ENCODE measurements around the gene LMF1.
A peak's percentile ranks its signal among the peaks of the same experiment; 100 is the strongest.

Gene LMF1

DNA sequence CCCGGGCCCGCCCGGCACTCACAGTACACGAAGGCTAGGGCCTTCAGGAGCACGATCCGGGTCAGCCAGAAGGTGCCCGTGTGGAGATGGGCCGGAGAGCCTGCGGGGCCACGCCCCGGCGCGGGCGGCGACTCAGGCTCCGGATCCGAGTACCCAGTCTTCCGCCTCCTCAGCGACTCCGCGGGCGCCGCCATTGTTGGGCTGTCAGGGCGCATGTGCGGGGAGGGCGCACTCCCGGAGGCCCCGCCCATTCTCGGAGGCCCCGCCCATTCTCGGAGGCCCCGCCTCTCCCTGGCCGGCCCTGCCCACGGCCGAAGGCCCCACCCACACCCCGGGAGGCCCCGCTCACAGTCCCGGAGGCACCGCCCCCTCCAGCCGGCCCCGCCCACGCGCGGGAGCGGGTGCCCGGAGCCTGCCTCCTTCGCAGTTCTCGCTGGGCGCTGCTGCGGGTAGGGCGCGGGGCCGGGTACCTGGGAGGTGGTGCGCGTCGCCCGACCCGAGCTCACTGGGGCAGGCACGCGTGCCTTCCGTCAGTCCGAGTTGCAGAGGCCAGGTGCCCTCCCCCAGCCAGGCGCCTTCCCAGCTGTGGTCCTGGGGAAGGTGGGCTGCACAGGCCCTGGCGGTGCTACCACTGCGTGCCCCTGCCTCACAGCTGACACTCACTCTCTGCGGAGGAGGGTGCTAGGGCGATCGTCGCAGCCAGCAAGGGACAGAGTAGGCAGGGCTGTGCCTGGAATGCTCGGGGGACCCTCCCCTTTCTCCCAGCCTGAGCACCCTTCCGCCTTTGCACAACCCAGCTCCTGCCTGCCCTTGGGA is at the start of gene LMF1:
Gene LMF1, minus strand, starts transcription at position 219 of the 816 bp plus-strand sequence. Its CDS starts 4 bp downstream, at position 215.
- DNase-seq, result peak; percentile 99

DNA sequence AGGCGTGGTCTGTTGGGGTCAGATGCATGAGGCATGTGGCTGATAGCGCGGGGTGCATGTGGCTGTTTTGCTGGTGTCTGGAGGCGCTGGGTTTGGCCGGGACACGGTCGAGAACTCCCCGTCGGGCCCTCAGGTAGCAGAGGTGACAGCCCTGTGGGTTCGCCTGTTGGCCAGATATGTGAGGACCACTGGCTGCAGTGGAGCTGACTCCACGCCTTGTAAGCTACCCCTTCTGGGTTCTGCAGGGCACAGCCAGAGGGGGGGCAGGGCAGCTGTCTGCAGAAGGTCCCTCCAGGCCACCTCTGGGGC is 49.3 kb upstream of the LMF1 start:
- no peak for DNase-seq

DNA sequence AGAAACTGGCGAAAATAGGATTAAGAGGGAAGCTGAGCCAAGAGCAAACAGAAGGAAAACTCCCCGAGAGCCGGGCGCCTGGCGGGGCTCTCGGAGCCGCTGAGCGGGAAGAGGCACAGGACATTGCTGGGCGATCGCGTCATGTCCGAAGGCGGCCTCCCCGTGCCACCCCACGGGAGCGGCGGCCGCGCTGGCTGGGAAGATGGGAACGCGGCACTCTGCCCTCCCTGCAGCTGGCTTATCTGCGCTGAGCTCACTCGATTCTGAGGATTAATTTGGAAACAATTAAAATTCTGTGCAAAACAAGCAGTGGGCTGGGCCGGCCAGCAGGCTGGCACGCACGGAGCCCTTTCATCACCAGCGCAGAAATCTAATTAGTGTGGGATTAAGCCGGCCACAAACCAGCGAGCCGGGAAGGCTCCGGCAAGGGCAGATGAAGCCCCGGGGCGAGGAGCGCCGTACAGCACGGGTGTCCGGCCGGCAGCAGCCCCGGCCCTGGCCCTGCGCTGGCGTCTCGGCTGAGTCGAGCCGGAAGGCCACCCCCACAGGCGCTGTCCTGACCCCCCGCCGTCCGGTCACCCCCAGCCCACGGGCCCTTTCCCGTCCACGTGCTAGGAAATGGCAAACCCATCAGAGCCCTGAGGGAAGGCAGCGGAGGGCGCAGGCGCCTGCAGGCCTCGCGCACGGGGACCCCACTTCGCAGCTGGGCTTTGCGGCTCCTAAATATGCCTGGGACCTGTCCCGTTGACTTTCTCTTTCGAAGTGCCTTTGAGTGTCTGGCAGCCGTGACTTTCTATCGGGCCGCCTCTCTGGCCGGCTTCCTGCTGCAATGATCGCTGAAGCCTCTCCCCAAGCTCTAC is 48.7 kb upstream of the LMF1 start:
- DNase-seq, result no peak

DNA sequence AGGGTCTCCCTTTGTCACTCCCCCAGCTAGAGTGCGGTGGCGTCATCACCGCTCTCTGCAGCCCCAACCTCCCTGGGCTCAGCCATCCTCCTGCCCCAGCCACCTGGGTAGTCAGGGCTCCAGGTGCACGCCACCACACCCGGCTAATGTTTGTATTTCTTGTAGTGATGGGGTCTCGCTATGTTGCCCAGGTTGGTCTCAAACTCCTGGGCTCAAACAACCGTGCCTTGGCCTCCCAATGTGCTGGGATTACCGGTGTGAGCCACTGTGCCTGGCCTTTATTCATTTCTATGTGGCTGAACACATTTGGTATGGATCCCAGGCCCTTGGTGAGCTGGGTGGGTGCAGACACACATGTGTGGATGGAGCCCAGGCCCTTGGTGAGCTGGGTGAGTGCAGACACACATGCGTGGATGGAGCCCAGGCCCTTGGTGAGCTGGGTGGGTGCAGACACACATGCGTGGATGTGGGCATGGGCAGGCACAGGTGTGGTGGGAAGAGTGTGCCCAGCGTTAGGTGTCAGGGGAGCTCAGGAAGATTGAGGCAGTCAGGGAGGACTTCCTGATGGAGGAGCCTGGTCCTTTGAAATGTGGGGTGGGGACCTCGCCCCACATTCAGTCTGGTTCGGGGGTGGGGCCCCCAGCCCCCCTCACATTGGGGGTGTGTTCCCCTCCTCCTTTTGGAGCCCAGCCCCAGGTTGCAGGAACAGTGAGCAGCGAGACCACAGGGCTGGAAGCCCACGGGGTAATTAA is 47.8 kb upstream of the LMF1 start:
- no peak for DNase-seq

DNA sequence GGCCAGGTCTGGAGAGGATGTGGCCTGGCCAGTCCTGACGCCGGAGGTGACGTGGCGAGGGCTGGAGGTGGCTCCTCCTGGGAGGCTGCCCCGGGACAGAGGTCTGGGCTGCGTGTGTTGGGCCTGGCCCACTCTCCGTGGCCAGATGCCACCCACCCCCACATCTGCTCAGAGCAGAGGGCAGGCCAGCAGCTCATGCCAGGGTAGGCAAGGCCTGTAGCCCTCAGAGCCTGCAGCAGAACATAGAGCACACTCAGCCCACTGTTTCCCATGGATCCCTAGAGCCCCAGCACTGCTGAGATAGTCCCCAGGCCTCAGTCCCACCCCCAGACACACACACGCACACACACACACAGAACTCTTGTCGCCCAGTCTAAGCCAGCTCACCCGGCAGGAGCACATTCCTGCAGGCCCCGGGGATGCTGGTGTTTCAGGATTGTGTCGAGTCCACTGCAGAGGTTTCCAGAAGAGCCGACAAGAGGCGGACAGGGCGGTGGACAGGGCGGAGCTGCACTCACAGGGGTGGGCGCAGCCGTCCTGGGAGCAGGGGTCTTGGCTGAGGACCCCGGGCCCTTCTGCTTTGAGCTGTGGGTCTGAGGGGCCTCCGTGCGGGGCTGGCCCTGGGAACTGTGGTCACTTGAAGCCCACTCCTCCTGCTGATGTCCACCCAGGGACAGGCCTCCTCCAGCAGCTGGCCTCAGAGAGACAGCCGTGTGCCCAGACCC is 44.1 kb upstream of the LMF1 start:
- DNase-seq, result no peak

DNA sequence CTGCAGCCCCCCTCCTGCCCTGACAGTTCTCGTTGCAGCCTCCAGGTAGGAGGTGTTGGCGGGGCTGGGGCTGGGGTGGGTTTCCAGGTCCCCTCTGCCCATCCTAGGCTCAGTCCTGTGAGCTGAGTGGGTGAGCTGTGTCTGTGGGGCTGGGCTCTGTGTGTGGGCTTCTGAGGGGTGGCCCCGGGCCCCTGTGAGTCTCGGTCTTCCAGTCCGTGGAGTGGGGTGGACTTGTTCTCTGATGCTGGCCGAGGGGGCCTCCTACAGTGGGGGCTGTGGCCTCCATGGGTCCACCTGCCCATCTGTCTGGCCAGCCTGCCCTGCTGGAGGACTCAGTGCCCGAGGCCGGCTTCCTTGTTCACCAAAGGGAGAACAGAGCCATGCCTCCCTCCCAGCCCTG is 43.4 kb upstream of the LMF1 start:
- DNase-seq, result no peak

DNA sequence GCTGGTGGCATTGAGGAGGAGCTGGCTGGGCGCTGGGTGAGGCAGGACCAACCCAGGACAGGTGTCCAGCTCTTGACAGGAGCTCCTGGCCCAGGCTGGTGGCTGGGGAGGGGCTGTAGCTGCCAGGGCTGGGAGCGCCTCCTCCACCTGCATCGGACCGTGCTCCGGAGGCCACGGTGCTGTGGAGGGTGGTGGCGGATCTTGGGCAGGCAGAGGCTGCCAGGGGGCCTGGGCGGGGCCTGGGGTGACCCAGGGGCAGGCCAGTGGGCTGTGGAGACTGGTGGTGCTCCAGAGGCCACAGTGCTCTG is 42.8 kb upstream of the LMF1 start:
- no peak for DNase-seq

DNA sequence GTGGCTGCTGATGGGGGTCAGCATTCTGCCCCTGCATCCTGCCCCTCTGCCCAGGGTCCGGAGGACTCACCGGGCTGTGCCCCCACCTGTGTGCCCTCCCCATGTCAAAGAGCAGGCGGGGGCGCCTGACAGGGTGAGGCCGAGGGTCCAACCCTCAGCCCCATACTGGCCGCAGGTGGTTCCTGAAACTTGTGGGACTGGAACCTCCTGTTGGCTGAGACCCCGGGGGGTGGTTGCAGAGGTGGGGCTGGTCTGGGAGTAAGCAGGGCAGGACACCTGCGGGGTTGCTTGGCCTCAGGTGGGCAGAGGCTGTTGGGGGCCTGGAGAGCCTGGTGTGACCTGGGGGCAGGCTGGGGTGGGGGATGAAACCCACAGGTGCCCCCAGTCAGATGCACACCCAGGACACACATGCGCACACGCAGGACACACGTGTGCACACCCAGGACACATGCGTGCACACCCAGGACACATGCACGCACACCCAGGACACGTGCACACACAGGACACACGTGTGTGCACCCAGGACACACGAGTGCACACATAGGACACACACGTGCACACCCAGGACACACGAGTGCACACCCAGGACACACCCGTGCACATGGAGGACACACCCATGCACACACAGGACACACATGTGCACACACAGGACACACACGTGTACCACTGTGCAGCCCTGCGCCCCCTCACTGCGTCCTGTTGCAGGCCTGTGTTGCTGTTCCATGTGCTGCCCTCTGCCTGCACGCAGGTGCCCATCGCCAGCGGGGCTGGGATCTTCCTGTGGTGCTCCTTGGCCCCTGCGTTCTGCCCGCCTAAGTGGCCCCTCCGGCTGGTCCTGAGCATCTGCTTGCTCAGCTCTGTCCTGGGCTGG is 42.2 kb upstream of the LMF1 start:
- DNase-seq, result no peak

DNA sequence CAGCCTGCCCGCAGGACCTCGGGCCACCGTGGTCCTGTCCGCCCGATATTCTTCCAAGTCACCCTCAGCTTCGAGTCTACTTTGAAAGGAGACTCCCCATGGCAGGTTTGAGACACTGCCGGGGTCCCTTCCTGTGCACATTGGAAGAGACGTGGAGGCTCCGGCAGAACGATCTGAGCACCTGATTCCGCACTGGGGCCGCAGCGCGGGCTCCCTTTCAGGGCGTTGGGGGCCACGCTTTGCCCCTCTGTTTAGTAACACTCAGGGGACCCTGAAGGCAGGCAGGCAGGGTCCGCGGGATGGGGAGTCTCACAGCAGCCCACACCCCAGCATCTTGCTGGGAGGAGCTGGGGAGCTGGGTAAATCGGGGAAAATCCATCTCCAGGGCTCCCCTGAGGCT is 41.4 kb upstream of the LMF1 start:
- DNase-seq, result no peak

DNA sequence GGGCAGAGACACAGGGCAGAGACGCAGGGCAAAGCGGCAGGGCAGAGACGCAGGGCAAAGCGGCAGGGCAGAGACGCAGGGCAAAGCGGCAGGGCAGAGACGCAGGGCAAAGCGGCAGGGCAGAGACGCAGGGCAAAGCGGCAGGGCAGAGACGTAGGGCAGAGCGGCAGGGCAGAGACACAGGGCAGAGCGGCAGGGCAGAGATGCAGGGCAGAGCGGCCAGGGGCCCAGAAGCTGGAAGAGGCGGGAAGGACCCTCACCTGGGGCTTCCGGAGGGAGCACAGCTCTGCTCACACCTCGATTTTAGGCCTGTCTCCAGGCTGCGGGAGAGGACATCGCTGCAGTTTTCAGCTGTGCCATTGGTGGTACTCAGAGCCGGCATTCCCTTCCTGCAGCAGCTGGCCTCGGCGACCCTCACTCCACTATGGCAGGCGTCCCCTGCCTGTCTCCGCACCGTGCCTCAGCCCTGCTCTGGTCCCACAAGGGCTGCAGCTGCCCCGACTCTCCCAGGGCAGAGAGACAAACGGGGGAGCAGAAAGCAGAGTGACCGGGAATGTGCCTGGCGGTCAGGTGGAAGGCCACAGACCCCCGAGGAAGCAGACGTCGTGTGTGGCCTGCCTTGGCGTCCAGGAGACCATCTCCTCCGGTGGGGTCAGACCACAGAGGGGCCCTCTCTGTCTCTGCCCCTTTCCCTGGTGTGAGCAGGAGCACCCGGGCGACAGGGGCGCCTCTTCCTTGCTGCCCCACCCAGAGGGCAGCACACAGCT is 40.7 kb upstream of the LMF1 start:
- DNase-seq, result no peak

DNA sequence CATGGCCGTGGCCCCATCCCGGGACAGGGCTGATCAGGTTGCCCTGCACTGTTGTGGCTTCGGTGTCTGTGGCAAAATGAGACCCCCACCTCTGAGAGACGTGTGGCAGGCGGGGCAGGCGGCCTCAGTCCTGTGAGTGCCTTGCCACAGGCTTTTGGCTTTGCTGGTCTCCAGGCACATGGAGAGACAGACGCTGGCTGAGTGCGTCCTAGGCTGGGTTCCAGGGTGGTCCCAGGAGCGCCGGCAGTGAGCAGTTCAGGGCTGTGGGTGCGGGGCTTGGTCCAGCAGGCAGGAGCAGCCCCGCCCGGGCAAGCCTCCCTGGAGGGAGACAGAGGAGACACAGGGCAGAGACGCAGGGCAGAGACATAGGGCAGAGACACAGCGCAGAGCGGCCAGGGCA is 40.0 kb upstream of the LMF1 start:
- no peak for DNase-seq

DNA sequence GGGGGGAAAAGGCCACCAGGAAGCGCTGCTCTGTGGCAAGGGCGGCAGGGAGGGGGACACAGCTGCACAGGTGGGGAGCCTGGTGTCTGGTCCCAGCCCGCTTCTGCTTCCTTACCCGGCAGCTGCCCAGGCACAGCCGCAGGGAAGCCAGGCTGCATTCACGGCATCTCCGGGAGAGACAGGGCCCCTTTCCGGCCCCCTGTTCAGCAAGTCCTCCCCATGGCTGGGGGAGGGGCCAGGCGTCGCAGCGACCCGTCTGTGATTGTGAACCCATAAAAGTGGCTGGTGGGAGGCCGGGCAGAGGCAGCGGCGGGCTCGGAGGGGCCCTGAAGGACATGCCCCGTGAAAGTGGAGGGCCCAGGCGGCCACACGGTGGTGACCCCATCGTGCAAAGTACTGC is 39.5 kb upstream of the LMF1 start:
- DNase-seq, result no peak

DNA sequence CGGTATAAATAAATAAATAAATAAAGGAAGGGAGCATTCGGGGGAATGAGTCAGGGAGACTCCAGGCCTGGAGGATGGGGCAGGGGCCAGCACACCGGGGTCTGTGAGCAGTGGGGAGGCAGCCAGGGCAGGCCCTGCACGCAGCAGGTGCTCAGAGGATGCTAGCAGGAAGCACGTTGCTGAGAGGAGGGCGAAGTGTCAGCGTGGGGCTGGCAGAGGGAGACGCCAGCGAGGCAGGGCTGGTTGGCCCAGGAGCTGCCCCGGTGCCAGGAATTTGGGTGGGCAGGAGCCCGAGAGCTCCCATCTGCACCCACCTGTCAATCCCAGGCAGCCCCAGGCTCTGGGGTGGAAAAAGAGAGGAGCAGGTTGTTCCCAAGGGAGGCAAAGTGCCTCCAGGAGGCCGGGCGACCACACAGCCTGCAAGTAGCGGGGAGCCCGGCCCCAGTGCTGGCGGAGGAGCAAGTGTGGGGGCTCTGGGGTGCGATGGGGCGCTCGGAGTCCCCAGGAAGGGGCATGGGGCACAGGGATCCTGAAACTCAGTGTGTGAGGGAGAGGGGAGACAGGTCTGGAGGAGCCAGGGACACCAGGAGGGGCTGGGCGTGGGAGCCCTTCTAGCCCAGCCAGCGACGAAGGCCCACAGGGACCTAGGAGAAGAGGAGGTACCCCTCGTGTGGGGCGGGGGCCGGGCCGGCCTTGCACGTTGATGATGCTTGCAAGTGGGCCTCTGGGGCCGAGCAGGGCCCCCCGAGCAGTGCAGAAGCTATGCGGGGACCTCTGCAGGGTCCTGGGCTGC is 38.8 kb upstream of the LMF1 start:
- no peak for DNase-seq

DNA sequence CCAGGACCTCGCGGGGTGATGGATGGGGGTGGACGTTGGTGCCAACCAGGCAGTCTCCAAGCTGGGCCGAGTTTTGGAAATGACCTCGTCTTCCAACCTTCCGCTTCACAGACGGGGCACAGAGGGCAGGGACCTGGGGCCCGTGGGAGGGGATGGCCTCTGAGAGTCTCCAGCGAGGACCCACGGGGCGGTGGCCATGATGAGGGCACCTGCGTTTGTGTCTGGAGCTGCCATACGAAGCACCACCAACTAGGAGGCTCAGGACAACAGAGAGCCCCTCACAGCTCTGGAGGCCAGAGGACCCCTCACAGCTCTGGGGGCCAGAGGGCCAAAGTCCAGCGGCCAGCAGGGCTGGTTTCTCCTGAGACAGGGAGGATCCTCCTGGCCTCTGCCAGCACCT is 37.3 kb upstream of the LMF1 start:
- DNase-seq, result no peak

DNA sequence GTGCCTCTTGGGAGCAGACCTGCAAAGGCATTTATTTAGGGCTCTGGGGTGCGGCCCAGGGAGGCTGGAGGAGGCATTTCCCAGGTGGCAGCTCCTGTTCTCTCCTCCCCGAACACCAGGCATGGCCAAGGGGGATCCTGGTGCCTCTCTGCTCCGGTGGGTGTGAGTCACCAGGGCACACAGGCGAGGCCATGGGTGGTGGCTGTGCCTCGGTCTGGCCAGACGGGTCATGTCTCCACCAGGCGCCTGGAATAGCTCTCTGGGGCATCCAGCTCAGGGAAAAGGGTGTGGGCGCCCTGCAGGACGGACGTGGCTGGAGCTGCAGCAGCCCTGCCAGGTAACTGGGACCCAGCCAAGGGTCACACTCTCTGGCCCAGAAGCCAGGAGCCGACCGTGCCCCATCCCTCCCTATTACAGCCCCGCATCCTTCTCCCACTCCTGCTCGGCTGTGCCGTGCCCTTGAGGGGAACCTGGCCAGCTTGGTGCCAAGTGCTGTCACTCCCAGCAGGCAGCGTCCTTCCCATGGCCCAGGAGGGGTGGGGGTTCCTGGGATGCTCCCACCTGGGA is 36.6 kb upstream of the LMF1 start:
- no peak for DNase-seq

DNA sequence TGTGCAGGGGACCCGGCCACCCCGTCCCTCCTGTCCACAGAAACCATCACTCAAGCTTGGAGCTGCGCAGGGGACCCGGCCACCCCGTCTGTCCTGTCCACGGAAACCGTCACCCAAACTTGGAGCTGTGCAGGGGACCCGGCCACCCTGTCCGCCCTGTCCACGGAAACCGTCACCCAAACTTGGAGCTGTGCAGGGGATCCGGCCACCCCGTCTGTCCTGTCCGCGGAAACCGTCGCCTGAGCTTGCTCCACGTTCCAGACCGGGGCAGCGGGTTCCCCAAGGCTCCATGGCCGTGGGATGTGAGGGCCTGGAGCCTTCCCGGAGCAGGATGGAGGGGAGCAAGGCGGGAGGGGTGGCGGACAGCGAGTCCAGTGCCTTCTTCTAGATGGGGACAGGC is 36.0 kb upstream of the LMF1 start:
- DNase-seq, result no peak

DNA sequence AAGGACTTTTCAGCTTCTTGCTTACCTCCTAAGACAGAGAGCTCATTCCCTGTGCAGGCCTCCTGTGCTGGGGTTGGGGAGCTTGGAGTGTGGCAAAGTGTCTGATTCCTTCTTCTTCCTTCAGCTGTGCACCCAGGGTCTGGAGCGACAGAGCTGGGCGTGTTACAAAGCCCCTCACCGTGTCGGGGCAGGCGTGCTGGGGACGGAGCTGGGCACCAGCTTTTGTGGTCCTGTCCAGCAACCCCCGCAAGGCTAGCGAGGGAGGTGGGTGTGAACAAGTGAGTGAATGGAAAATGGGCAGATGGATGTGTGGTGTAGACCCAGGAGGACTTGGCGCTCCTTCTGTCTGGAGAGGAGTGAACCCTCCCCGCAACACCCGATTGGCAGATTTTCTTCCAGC is 34.5 kb upstream of the LMF1 start:
- DNase-seq, result no peak

DNA sequence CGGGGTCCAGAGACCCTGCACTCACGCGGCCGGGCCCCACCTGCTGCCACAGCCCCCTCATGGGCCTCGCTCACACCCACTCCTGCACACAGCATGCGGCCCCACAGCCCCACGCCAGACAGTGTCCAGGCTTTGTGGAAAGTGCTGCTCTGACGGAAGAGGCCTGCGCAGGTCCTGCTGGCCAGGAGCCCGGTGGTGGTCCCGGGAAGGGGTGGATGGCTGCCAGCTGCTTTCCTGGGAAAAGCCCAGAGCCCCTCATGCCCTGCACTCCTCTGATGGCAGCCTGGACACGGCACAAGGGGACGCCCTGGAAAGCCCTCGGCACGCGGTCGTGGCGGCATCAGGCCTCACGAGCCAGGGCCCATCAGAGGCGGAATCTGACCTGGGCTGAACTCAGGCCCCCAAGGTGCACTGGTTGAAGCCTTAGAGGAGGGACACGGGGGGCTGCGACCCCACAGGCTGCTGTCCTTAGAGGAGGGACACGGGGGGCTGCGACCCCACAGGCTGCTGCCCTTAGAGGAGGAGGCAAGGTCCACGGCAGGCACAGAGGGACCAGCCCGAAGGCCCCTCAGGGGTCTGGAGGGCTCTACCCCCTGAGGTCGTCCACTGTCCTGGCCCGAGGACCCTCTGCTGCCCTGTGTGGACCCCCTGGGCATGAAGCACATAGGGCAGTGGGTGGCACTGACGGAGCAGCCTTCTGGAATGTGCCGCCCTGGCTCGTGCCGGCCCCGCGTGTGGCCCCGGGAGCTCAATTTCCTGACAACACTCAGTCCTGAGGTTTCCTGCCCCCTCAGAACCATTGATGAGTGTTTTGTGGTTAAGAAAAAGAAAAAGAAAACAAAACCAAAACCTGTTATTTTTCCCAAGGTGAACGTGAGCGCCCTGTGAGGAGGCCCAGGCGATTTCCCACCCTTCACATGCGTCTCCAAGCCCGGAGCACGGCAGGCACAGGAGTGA is 32.9 kb upstream of the LMF1 start:
- peak; percentile 70 for DNase-seq

All from stimulated activated CD8-positive, alpha-beta memory T cell treated with anti-CD3 and anti-CD28 coated beads, Interleukin-4, amount 100 ng/mL, for 48 hours (primary cell).